GM21360 (cell line): ENCODE results near the gene ZMIZ1.
"Not testable (repeated sequence)": the region's sequence is repeated elsewhere in the genome, so short reads cannot be mapped to it uniquely, and the experiment has no call there.

Experiments
- ATAC-seq: cut with Tn5 transposase; IDR thresholded peaks from one replicate; pipeline ENCODE4 v1.9.1; 2021; ENCODE audit warnings: mild to moderate bottlenecking, moderate library complexity; ENCODE audit not compliant: unreplicated experiment

The ZMIZ1 gene

DNA sequence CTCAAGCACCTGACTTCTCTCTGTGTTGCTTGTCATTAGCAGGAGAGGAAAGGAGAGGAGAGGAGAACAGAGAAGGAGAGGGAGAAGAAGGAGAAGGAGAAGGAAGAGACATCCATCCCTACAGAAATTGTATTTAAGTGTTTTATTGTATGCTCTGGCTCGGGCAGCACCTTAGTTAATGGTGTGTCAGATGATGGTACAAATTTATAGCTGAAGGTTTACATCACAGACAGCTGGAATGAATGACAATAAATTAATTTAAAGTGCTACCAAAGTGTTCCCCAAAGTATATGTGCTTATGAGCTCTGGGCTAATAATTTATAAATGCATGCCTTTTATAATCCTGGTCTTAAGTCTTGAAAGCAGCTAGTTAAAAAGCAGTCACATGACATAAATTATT lies 38.1 kb upstream of the ZMIZ1 start:
- ATAC-seq, result no peak

DNA sequence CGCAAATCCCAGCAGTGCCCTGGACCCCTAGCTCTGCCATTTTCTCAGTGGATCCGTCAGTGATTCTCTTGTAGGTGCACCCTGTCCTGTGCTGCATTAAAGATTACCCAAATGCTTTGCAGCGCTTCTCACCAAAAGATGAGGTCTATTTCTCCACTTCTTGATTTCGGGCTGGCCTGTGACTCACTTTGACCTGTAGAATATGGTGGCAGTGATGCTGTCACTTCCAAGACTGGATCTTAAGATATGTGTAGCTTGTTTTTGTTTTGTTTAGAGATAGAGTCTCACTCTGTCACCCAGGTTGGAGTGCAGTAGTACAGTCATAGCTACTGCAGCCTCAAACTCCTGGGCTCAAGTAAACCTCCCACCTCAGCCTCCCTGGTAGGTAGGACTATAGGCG lies 37.0 kb upstream of the ZMIZ1 start:
- ATAC-seq, result no peak

DNA sequence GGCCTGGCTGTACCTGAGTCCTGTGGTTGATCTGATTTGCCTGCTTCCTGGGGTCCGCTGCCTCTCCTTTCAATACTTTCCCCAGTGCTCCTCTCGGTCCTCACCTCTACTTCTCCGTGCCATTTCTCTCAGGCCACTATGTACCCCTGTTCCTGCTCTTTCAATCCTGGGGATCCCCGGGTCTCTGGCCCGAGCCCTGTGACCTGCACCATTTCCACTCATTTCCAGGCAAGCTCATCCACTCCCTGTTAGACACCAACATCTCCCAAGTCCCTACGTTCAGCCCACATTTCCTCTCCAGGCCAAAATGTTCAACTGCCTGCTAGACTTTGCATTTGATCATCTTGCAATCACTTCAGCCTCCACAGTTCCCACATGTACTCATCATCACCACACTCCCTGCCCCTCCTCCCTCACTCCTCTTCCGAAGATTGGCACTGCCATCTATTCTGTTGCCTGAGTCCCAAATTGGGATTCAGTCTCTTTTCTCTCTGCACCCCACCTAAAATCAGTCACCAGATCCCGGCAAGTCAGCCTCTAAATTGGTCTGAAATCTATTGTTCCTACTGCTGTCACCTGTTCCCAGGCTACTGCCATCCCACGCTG lies 34.4 kb upstream of the ZMIZ1 start:
- no peak for ATAC-seq

DNA sequence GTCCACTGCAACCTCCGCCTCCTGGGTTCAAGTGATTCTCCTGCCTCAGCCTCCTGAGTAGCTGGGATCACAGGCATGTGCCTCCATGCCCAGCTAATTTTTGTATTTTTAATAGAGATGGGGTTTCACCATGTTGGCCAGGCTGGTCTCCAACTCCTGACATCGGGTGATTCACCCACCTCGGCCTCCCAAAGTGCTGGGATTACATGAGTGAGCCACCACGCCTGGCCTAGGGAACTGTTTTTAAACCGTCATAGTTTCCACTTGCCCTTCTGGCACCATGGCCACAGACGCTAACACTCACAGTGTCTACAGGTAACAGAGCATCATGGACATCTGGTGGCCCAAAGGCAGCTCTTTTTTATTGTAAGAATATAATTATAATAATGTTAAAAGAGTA lies 32.4 kb upstream of the ZMIZ1 start:
- not testable (repeated sequence) for ATAC-seq

DNA sequence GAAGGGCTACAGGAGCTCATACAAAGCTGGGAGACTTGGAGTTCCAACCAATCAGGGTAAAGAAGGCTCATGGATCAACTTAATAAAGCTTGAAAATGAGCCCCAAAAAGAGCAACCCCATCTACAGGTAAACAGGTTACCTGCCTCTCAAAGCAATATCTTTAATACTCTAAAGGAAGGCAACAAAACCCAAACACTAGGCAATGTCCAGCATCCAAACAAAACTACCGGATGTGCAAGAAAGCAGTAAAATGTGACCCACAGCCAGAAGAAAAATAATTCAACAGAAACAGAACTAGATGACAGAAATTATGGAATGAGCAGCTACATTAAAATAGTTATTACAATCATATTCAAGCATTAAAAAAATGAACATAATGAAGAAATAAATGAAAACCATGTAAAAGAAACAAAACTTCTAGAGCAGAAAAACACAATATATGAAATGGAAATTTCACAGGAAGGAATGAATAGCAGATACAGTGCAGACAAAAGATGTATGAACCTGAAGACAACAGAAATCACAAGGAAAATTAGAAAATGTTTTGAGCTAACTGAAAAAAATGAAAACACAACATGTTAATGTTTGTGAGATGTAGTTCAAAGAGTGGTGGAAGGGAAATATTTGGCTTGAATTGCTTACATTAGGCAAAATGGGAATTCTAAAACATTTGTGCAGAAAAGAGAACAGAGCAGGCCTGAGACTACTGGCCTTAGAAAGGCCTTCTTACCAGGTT lies 30.5 kb upstream of the ZMIZ1 start:
- no peak for ATAC-seq

DNA sequence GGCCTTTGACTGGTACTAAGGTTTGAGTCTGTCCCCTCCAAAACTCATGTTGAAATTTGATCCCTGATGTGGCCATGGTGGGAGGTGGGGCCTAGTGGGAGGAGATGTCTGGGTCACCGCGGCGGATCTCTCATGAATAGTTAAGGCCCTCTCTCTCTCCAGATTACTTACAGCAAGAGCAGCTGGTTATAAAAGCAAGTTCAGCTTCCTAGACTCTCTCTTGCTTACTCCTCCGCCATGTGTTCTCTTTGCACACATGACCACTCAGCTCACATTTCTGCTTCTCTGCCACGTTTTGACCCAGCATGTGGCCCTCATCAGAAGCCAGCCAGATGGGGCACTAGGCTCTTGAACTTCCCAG lies 29.9 kb upstream of the ZMIZ1 start:
- ATAC-seq, result no peak

DNA sequence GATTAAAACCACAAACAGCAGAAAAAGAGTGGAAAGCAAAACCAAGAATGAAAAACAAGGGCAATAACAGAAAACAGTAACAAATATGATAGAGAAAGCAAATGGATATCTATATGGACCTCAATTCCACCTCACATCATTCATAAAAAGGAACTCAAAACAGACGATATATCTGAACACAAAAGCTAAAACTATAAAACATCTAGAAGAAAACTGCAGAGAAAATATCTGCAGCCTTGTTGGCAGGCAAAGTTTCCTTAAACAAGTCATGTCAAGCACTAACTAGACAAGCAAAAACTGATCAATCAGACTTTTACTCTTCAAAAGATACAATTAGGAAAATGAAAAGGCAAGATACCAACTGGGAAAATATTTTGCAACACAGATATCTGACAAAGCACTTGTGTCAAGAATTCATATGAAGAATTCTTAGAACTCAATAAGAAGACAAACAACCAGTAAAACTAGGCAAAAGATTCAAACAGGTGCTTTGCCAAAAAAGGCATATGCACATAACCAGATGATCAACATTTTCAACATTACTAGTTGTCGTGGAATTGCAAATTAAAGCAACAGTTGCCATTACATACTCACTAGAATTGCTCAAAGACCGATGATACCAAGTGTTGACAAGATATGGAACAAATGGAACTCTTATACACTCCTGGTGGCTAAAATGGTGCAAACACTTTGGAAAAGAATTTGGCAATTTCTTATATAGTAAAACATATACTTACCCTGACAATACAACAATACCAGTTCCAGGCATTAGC lies 25.9 kb upstream of the ZMIZ1 start:
- ATAC-seq, result no peak

DNA sequence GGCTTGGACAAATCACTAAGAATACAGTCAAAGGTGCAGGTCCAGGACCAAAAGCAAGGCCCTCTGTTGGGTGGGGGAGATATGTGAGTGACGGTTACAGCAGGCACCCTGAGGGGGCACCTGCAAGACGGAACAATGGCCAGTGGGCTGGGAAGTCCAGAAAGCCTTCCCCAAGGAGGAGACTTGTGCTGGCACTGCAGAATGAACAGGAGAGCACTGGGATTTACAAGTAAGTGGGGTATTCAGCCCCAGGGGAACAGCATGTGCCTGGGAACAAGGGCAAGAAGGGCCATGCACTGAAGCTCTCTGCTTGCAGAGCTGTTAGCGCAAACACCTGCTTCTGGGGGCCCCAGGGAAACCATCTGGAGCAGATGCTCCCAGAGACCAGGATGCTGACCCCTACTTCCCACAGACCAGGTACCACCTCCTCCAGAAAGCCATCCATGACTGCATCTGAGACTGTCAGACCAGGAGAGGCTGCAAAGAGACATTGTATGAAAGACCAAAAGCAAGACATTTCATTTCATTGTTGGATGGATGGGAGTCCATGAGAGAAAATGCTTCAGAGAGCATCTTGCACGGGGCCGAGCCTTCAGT lies 24.6 kb upstream of the ZMIZ1 start:
- ATAC-seq, result no peak

DNA sequence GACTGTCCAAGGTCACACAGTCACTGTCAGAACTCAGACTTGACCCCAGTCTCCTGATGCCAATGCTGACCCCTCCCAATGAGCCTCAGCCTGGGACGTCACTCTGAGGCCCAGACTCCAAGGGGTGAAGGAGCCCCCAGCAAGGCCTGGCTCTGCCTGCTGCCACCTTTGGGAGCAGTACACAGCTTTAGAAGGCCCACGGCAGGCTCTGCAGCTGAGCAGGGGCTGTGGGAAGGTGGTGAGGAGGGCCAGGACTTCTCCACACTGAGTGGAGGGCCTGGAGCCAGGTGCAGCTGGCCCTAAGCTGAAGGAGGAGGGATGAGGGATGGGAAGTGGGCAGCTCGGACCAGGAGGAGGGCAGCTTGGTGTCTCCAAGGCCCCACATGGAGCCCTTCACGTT lies 23.9 kb upstream of the ZMIZ1 start:
- no peak for ATAC-seq

DNA sequence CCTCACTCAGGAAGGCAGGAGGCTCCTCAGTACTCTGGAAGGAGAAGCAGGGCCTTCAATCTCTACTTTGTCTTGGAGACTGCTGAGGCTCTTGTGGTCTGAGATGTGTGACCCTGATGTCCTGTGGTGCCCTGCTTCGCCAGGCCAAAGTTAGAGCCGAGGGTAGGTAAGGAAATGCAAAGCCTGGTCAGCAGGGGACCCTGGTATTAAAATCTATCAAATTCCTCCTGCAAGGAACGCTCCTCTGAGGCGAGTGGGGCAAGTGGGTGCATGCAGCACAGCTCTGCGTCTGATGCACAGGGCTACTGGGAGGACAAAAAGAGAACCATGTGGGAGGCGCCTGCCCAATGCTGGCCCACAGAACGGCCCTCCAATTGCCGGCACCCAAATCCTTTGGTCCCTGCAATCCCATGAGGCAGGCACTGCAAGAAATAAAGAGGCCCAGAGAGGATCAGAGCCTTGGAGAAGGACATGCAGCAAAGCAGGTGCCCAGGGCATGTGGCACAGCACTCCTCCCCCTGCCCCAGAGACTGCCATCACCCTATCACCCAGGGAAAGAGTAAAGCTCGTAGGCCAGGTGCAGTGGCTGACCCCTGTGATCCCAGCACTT lies 23.1 kb upstream of the ZMIZ1 start:
- no peak for ATAC-seq

DNA sequence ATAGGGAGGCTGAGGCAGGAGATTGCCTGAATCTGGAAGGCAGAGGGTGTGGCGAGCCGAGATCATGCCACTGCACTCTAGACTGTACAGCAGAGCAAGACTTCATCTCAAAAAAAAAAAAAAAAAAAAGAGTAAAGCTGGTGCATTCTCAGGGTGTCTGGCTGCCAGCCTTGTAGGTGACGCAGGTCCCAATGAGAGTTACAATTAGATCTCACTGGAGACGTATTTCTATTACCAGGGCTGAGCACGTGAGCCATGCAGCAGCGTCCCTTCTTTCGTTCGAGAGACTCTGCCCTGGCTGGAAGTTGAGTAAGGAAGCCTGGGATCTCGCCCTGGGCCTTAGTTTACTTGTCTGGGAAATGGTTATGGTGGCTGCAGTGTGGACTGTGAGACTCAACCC lies 22.4 kb upstream of the ZMIZ1 start:
- ATAC-seq, result no peak

DNA sequence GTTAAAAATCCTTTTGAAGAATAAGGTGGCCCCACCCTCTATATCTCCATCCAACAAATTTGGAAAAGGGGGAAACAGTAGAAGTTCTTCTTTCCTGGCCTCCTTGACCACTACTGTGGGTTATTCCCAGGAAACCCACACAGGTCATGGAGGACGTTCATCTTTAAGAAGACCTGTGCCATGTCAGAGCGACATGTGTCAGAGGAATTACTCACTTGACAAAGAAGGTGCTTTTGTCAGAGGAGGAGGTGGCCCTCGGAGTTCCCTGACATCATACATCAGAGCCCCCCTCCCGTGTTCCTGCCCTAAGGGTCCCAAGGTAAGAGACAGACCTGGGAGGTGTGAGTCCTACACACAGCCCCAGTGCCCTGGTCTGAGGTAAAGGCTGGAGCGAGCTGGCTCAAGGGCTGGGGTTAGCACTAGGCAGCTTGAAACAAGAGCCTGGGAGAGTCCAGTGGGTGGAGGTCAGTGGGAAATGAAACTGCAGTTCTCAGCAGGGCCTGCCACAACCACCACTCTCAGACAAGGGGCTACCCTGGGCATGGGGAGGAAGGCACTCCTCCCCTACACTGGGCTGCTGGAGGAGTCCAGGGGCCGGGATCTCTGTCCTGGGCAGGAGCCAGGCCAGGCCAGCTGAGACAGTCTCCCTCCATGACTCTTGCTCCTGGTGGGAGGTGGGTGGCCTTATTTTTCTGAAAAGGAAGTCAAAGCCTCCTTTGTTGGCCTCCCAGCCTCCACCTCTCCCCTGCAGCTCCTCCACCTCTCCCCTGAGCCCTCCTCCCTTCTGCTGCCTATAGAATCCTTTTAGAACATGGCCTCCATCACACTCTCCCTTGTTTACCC lies 21.8 kb upstream of the ZMIZ1 start:
- ATAC-seq, result no peak

DNA sequence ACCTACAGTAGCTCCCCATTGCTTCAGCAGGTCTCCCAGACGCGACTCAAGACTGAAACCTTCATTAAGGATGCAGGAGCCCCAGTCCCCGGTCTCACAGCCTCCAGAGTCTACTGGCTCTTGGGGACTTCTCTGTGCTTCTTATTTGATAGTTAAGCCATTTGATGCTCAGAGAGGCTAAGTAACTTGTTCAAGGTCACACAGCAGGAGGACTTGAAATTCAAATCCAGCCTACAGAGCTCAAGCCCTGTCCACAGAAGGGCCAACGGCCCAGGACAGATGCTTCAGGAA lies 21.2 kb upstream of the ZMIZ1 start:
- no peak for ATAC-seq

DNA sequence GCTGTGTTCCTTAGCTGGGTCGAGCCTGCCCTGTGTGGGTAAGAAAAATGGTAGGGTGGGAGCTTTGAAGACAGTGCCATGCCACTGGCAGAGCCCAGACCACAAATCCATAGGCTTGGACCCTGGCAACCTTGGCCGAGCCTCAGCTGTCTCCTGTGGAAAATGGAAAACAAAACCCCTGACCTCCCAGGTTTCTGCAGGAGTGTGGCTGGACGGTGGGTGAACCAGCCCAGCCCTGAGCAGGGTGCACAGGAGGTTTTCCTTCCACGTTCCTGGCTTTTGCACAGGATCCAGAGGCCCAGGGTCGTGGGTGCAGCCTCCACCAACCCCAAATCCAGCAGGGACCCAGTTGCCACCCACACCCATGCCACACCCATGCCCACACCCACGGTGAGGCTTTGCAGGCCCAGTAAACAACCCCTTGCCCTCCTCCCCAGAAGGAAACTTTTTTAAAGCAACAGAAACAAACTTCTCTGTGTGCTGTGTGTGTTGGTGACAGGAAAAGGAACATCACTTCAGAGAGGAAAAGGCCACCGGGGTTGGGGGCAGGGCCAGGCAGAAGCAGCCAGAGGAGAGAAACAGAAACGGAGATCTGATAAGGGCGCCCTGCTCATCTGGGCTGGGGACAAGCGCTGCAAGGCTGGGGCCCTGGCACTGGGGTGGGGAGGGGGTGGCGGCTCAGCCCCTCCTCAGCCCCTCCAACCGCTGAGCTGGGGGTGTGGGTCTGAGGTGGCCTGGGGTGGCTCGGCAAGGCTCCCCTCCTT lies 20.7 kb upstream of the ZMIZ1 start:
- no peak for ATAC-seq

DNA sequence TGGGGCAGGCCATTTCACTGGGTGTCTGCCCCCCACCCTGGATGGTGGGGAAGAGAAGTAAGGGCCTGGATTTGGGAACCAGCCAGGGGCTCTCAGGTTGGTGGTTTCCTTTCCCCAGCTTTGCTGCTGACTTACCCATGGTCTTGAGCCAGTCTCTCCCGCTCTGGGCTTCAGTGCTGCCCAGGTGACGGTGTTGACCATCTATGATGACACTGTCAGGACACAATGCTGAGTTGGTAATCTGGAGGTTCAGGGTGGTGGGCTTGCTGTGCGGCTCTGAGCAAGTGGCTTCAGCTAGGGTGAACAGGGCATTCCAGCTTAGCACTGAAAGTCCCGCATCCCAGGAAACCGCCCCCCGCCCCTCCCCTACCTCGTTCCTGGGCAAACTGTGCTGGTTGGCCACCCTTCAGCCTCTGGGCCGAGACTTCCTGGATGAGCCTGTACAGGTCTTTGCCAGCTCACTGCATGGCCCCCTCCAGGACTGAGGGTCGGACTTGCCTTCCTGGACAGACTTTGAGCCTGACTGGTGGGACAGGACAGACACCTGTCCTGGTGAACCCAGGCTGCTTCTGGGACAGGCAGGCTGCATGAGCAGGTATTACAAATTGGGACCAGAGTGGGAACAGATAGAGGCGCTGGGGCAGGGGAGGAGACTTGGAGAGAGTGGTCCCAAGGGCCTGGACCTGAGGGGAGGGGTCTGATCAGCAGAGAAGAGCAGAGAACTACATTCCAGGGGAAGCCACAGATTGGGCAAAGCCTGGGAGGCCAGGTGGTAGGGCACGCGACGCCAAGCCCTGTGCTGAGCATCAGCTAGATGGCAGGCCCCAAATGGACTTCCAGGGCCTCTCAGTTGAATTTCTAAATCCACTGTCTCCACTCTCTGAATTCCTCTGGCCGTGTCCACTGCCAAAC lies 19.9 kb upstream of the ZMIZ1 start:
- ATAC-seq, result no peak

DNA sequence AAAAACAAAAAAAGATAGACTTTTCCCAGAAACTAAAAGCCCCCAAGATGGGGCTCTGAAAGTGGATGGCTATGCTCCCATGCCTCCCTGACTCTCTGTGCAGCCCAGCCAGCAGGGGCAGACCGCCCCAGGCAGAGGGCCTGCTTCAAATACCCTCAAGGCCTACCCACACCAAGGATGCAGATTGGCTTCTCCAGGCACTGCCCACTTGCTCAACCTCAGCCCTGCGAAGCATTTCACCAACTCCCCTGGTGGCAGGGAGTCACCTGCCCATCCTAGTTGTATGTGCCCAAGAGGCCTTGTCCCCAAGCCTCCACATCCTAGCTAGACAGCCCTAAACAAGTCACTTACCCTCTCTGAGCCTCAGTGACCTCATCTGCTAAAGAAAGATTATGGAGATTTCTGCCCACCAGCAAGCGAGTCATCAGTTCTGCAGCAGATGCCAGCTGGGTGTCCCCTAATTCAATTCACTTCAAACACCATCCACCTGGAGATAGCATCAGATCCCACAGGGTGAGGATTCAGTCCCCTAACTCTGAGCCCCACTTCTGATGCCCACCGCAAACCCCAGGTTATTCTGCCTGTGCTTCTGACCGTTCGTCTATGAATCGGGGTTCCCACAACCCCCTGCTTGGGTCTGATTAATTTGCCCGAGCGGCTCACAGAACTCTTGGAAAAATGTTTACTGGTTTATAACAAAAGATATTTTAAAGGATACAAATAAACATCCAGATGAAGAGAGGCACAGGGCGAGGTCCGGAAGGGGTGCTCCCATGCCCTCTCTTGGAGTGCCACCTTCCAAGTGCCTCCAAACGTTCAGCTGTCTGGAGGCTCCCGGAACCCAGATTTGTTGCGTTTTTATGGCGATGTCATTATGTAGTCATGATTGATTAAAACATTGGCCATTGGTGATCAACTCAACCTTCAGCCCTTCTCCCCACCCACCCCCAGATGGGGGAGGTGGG lies 18.6 kb upstream of the ZMIZ1 start:
- ATAC-seq, result no peak

DNA sequence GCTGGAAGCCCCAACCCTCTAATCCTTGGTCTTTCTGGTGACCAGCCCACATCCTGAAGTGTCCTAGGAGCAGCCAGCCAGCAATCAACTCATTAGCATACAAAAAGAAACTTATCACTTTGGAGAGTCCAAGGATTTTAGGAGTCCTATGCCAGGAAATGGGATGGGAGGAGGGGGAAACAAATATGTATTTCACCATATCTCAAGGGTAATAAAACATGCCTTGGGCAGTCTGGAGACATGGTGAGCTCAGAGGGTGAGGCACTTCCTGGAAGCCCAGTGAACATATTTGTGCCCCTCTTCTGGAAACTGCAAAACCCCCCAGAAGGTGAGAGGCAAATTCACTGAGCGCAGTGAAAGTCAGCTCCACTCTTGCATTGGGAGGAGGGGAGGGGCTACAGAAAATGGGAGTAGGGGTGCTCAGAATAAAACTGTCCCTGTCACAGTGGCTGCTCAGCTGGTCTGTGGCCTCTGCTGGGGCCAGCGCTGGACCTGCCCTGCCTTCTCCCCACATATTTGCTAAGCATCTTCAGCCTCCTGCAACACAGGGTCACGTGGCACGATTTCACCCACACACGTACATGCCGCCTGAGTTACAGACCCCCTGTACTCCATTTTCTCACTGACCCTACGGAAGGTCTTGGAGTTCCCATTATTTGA lies 17.7 kb upstream of the ZMIZ1 start:
- ATAC-seq, result no peak
